ENCODE data around the gene RBM25.
"Not testable (repeated sequence)": the region's sequence is repeated elsewhere in the genome, so short reads cannot be mapped to it uniquely, and the experiment has no call there.

Gene RBM25

DNA sequence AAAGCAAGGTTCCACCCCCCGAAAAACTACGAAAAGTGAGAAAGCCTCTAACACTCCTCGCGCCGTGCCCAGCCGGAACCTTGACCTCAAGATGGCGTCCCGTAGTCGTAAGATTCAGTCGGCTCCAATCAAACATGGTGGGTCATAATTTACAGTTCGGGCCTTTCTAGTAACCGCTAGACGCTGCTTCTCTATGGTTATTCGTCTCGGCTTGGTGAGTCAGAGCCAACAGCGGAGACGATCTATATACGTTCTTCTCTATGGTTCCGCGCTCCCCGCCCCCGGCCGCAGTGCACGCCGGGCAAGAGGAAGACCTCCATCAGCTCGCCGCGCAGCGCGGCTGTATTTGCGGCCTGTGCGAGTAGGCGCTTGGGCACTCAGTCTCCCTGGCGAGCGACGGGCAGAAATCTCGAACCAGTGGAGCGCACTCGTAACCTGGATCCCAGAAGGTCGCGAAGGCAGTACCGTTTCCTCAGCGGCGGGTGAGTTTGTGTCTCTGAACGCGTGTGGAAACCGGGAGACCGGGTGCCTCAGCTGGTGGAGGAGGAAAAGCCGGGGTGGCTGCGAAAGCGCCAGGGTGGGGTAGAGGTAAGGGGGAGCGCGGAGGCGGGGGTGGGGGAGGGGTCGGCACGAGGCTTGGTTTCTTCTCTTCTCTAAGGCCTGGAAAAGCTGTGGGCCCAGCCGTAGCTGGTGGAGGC is at the start of gene RBM25:
TSS of gene RBM25 (plus strand) at position 311 of the 698 bp plus-strand sequence. CDS start 13,108 bp downstream, outside the sequence.
- peak; percentile 100 for DNase-seq

DNA sequence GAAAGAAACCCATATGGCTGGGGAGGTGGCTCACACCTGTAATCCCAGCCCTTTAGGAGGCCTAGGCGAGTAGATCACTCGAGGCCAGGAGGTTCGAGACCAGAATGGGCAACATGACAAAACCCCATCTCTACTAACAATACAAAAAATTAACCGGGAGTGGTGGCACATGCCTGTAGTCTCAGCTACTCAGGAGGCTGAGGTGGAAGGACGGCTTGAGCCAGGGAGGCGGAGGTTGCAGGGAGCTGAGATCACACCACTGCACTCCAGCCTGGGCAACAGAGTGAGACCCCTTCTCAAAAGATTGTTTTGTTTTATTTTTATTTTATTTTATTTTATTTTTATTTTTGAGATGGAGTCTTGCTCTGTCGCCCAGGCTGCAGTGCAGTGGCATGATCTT is 47.1 kb upstream of the RBM25 start:
- DNase-seq = not testable (repeated sequence)

DNA sequence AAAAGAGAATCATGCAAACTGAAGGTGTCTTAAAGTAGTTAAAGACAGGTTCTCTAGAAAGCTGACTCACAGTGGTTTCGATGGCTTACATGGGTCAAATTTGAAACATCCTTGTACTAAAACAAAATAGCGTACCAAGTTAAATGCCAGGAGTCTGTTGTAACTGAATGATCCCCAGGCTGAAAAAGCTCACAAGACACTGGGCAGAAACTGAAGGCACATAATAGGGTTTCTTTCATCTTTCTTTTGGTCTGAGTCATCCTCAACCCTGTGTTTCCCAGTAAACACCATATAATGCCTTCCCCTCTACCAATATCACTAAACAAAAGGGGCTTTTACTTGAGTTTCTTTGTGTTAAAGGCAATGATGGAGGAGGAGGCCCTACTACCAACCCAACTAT is 44.2 kb upstream of the RBM25 start:
- DNase-seq = no peak

DNA sequence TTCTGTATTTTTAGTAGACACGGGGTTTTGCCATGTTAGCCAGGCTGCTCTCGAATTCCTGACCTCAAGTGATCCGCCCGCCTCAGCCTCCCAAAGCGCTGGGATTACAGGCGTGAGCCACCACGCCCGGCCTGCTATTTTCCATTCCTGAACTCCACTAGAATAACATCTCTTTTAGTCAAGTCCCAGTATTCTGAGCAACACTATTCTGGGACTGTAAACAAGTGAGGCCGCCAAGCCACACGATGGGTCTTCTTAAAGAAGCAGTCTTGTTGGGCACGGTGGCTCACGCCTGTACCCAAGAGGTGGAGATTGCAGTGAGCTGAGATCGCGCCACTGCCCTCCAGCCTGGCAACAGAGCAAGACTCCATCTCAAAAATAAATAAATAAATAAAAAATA is 42.8 kb upstream of the RBM25 start:
- not testable (repeated sequence) for DNase-seq

DNA sequence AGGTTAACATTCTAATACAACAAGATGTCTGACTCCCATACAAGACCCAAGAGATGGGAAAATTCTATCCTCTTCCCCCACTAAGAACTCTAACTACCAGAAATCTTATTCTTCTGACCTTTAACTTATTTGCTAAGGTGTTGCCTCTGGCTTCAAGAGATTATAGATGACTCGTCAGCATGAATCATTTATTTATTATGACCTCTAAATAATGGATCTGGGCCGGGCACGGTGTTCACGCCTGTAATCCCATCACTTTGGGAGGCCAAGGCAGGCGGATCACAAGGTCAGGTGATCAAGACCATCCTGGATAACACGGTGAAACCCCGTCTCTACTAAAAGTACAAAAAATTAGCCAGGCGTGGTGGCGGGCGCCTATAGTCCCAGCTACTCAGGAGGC is 42.3 kb upstream of the RBM25 start:
- not testable (repeated sequence) for DNase-seq

DNA sequence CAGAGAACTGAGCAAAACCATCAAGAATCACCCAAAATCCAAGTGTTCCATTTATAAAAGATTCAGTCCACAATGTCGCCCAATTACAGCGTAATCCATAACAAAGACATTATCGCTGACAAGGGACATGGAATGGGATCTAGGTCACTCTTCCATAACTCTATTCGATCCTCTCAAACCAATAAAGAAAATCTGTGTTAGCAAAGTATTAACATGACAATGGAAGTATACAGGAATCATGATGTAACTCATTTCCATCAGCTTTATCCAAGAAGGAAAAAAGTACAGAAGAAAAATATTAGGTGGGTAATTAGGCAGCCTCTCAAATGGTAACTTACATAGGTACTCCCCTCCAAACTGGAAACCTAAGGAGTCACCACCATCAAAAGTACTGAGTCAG is 36.3 kb upstream of the RBM25 start:
- DNase-seq = no peak

DNA sequence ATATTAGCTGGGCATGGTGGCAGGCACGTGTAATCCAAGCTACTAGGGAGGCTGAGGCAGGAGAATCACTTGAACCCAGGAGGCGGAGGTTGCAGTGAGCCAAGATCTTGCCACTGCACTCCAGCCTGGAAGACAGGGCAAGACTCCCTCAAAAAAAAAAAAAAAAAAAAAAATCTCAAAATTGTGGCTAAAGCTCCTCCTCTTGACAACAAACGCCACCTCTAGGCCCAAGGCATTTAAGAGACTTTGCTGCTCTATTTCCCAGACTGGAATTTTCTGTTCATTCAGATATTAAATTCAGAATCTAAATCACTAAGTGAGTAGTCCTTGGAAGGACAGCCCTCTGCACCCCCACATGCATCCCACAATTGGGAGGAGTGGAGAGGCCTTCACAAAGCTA is 32.8 kb upstream of the RBM25 start:
- no peak for DNase-seq

DNA sequence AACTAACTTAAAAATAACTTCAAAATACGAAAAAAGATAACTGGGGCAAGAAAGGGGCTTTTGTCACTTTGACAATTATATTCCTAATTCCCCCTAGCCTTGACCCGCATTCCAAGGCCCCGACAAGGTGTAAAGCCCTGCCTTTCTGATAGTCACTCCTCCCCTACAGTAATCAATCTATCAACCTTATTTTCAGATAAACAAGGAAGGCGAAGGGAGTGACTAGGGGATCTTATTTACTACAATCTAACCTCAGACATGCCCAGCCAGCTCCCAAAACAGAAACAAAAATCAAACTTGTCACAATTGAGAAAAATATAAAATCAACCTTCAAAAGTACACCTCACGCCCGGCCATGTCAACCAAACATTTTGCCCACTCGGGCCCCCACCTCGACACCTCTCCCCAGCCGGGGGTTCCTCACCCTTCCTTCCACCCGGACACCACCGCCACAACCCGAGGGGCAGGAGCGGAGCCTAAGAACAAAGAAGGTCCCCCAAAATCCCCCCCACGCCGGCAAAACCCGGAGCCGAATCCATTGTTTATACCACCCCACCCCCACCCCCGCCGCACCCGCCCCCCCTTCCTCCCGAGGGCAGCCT is 32.0 kb upstream of the RBM25 start:
- no peak for DNase-seq

DNA sequence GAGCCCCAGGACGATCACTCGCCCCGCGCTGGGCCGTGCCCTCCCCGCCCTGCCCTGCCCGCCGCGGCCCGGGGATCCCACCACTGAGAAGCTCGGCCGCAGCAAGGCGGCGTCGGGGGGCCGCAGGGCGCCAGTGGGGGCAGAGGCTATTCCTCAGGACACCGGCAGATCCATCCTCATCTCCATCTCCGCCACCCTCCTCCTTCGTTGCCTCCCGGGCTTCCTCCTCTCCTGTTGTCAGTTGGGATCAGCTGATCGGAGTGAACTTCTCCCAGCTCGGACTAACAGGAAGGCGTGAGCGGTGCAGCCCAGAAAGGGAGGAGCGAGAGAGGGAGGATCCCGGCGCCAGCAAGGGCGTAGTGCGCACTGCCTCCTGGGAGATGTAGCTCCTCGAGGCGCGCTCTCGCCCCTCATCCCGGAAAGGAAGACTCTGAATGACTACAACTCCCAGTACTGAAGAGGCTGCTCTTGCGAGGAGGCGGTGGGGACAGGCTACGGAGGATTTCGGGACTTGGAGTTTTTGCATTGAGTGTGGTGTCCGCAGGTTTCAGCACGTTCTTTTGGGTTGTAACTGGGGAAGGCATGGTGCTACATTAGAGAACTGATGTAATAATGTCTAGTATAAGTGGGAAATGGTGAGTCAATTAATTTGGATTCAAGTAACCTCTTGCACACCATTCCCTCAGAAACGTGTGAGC is 31.3 kb upstream of the RBM25 start, which contains the start of gene ZFYVE1:
TSS of gene ZFYVE1 (minus strand) at position 262 of the 698 bp plus-strand sequence. CDS start 2,598 bp downstream, outside the sequence.
- peak; percentile 100 for DNase-seq

DNA sequence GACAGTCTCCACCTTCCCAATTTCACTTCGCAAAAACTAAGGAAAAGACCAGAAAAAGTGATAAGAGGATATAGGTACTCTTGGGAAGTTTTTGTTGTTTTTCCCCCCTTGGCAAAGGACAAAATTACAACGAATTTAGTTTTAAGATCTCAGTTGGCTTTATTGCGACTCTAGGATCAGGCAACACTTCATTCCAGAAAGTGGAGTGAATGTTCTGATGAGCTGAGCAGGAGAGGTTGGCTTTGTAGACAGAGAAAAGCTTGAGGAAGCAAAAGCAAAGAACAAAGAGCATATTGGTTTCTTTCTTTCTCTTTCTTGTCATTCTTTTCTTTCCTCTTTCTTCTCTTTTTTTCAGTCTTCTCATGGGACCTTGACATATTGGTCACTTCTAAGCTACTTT is 30.8 kb upstream of the RBM25 start:
- DNase-seq = no peak

DNA sequence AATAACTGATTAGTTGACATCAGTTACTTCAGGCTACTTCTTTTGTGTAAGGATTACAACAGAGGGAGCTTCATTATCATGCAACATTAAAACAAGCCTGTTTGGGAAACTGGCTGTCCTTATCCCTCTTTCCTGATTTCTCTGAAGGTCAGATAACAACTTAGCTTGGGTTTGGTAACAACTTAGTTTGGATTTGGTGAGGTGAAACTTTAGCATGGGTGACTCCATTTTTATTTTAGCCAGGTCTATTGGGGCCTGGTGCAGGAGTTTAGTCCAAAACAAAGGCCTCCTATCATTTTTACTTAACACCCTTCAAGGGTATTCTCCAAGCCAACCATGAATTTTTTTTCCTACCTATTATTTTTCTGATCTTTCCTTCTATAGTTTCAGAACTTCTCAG is 30.4 kb upstream of the RBM25 start:
- no peak for DNase-seq

DNA sequence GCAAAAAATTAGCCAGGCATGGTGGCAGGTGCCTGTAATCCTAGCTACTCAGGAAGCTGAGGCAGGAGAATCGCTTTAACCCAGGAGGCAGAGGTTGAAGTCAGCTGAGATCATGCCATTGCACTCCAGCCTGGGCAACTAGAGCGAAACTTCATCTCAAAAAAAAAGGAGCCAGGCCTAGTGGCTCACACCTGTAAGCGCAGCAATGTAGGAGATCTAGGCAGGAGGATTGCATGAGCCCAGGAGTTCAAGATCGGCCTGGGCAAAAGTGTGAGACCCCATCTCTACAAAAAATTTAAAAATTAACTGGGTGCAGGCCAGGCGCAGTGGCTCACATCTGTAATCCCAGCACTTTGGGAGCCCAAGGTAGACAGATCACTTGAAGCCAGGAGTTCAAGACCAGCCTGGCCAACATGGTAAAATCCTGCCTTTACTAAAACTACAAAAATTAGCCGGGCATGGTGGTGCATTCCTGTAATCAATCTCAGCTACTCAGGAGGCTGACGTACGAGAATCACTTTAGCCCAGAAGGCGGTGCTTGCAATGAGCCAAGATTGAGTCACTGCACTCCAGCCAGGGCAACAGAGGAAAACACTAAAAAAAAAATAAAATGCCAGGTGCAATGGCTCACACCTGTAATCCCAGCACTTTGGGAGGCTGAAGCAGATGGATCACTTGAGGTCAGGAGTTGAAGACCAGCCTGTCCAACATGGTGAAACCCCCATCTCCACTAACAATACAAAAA is 21.5 kb upstream of the RBM25 start:
- not testable (repeated sequence) for DNase-seq

DNA sequence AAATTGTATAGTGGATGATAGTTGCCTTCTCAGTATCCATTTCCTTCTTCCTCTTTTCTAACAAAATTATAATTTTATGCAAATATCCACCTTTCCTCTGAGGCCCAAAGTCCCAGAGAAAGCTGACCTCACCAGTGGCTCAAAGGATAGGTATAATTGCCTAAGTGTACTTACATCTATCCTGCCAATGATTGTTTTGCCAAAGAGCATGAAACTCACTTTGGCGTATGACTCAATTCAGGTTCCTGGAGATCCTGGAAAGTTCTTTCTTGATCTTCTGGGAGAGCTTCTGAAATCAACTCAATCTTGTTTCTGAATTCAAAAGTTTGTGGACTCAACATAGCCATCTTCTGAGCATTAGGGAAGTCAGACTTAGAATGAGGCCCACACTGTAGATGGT is 10.5 kb upstream of the RBM25 start:
- DNase-seq = no peak

DNA sequence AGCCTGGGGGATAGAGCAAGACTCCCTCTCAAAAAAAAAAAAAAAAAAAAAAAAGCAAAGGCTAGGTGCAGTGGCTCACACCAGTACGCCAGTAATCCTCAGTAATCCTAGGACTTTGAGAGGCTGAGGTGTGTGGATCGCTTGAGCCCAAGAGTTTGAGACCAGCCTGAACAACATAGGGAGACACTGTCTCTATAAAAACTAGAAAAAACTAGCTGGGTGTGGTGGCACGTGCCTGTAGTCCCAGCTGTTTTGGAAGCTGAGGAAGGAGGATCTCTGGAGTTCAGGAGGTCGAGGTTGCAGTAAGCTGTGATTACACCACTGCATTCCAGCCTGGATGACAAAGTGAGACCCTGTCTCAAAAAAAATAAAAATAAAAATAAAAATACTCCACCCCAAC is 8.9 kb upstream of the RBM25 start:
- DNase-seq = no peak

DNA sequence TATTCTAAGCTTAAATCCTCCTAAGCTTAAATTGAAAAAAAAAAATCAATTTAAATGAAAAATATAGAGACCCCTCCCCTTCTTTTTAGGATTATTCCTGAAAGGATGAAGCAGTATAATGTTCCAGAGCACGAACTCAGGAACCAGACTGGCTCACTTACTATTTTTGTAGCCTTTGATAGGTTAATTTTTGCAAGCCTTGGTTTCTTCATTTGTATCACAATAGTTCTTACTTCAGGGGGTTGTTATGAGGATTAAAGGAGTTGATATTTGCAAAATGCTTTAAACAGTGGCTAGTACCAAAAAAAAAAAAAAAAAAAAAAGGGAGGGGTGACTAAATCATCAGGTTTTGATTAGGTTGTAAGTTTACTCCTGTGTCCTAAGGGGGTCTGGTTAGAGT is 3.1 kb upstream of the RBM25 start:
- DNase-seq = no peak

DNA sequence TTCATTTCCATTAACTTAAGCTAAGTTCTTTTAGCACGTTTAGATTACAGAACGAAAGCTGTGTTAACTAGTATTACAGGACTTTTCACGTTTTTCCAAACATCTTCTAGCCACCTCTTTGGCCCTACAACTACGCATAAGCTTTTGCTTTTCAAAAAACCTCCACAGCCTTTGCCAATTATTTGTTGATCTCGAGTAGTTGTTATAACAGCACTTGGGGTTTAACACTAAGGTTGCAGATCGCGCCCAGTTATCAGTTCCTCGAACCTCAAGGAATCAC is 450 bp upstream of the RBM25 start:
- no peak for DNase-seq

DNA sequence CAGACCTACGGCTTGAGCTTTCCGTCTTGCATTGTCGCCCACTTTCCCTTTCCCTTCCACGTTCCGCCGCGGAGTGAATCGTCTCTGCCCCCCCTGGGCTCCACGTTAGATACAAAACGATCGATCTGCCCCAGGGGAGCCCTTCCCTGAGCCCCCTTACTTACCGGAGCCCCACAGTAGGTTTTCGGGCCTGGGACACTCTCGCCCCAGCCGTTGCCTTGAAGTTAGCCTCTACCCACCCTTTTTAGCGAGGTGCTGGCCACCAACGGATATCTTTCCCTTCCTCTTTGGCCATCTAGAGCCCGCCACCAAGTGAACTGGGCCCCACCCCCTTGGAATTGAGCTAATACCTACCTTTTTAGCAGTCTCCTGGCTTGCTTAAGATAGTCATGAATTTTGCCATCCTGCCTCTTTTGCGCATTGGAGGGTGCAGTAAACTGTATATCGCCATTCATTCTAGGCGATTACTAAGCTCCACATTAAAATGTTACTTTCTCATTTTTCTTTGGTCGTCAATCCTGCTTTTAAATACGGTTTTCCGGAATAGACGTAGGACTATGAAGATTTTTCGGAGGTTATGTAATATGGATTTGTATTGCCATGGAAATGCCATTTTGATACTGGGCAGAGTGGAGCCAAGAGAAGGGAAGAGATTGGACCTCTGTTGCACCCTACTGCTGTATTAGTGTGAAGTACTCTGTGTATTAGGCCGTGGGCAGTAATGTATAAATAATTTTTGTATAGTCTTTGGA is 764 bp downstream of the RBM25 start:
- DNase-seq = peak; percentile 50

DNA sequence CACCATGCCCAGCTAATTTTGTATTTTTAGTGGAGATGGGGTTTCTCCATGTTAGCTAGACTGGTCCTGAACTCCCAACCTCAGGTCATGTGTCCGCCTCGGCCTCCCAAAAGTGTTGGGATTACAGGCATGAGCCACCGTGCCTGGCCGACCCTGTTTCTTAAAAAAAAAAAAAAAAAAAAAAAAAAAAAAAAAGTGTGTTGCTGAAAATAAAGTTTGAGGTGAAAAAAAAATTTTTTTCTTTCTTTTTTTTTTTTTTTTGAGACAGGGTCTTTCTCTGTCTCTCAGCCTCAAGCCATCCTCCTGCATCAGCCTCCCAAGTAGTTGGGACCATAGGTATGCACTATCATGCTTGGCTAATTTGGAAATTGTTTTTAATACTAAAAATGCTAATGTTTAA is 11.3 kb downstream of the RBM25 start:
- no peak for DNase-seq

DNA sequence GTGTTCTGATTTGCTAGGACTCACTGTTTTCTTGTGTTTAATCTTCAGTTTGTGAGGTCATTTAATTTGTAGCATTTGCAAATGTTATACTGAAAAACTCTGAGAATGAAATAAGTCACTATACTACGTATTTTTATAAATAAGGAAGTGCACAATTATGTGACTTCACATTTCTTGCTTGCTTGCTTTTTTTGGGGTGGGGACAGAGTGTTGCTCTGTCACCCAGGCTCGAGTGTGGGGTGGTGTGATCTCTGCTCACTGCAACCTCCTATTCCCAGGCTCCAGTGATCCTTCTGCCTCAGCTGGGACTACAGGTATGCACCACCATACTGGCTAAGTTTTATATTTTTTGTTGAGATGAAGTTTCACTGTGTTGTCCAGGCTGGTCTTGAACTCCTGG is 32.7 kb downstream of the RBM25 start:
- DNase-seq = no peak

DNA sequence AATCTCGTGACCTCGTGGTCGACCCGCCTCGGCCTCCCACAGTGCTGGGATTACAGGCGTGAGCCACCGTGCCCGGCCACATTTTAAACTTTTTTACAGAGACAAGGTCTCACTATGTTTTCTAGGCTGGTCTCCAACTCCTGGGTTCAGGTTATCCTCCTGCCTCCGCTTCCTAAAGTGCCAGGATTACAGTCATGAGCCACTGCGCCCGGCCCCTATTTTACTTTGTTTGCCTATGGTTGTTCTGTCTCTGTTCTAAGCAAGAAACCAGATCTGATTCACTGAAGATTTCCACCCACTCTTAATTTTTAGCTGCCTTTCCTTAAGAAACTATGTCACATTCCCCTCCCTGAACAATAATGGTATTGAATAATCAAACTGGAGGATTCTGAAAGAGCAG is 39.1 kb downstream of the RBM25 start:
- no peak for DNase-seq

DNA sequence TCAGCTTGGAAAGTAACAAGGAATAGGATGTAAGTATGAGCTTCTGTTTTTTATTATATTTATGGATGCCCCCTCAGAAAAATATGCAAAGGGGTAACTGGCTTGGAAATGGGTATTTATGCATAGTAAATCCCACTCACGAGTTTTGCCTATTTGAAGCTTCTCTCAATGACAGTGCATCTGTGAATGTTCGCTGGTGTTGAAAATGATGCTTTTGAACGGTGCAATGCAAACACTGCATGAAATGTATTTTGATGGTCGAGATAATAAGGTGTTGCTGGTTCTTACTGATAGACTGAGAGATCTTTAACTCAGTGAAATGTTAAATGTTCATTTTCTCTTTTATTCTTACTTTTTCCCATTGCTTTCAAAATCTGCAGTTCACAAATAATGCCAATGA is 42.0 kb downstream of the RBM25 start:
- DNase-seq = no peak

DNA sequence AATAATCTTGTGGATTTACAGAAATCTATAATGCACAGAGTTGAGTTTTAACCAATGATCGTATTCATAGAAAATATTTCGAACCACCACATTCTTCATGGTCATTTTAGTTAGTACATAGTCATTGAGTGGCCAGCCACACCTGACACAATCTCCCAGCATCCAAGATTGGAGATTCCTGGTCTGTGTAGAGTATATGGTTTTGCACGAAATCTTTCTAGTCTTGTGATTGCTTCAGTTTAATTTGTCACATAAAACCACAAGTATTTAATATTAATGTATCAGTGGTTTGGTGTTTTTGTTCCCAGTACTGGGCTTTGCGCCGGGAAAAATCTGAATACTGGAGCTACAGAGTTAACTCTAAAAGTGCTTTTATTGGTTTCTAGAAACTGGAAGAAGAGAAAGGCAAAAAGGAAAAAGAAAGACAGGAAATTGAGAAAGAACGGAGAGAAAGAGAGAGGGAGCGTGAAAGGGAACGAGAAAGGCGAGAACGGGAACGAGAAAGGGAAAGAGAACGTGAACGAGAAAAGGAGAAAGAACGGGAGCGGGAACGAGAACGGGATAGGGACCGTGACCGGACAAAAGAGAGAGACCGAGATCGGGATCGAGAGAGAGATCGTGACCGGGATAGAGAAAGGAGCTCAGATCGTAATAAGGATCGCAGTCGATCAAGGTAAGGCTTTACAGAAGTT is 44.6 kb downstream of the RBM25 start:
- no peak for DNase-seq

Measured in DMS79 treated with DMSO at 0.1 percent for 48 hours (cell line).